ENCODE measurements around the gene DLG4. TPM values are rescaled to one million over a fixed set of nuclear protein-coding genes. Genes with fewer than 3 reads are reported as not detected.
"Not testable (repeated sequence)": the region's sequence is repeated elsewhere in the genome, so short reads cannot be mapped to it uniquely, and the experiment has no call there.

Gene DLG4
- total RNA-seq, 4 donors from 2014 or later = 8.7 to 12.5 (median 11.6) TPM

DNA sequence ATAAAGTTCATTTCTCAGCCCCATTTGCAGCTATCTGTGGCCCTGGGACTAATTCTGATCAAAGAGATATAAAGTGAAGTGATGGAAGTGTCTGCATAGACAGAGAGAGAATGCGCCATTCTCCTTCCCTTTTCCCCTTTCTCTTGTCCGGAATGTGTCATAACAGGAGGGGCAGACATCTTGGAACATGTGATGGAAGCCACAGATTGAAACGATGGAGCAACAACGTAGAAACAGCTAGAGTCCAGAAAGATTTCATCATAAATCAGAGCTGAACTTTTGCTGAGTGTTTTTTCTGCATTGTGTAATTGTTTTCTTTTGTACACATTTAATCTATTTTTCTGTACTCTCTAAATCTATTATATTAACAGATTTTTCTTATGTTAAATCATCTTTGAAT lies 51.8 kb downstream of the DLG4 start:
- no peak for ATAC-seq (ENCODE audit: low FRiP score)
- no peak for DNase-seq (ENCODE audit: low spot score)
- TF ChIP-seq, protein P1, sequence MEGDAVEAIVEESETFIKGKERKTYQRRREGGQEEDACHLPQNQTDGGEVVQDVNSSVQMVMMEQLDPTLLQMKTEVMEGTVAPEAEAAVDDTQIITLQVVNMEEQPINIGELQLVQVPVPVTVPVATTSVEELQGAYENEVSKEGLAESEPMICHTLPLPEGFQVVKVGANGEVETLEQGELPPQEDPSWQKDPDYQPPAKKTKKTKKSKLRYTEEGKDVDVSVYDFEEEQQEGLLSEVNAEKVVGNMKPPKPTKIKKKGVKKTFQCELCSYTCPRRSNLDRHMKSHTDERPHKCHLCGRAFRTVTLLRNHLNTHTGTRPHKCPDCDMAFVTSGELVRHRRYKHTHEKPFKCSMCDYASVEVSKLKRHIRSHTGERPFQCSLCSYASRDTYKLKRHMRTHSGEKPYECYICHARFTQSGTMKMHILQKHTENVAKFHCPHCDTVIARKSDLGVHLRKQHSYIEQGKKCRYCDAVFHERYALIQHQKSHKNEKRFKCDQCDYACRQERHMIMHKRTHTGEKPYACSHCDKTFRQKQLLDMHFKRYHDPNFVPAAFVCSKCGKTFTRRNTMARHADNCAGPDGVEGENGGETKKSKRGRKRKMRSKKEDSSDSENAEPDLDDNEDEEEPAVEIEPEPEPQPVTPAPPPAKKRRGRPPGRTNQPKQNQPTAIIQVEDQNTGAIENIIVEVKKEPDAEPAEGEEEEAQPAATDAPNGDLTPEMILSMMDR (IDR thresholded peaks at IDR 0.05) = no peak

- DNase-seq (ENCODE audit: low spot score) = no peak
- ATAC-seq (ENCODE audit: low FRiP score) = no peak
- TF ChIP-seq, protein P1 (IDR thresholded peaks at IDR 0.05) = no peak
Observed at GRCh38 chr17:7166873-7167272, 52.8 kb downstream of the DLG4 start.

DNA sequence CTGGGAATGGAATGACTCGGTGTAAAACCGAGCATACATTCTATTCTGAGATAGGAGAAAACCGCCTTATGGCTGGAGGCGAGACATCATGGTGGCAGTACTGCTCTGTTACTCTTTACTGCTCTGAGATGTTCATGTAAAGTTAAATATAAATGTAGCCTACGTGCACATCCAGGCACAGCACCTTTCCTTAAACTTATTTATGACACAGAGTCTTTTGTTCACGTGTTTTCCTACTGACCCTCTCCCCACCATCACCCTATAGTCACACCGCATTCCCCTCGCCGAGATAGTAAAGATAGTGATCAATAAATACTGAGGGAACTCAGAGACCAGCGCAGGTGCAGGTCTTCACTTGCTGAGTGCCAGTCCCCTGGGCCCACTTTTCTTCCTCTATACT lies 60.1 kb downstream of the DLG4 start:
- ATAC-seq (ENCODE audit: low FRiP score); DNase-seq (ENCODE audit: low spot score): not testable (repeated sequence)

GRCh38 chr17:7158424-7158823 lies 61.2 kb downstream of the DLG4 start:
- DNase-seq (ENCODE audit: low spot score); ATAC-seq (ENCODE audit: low FRiP score): not testable (repeated sequence)

DNA sequence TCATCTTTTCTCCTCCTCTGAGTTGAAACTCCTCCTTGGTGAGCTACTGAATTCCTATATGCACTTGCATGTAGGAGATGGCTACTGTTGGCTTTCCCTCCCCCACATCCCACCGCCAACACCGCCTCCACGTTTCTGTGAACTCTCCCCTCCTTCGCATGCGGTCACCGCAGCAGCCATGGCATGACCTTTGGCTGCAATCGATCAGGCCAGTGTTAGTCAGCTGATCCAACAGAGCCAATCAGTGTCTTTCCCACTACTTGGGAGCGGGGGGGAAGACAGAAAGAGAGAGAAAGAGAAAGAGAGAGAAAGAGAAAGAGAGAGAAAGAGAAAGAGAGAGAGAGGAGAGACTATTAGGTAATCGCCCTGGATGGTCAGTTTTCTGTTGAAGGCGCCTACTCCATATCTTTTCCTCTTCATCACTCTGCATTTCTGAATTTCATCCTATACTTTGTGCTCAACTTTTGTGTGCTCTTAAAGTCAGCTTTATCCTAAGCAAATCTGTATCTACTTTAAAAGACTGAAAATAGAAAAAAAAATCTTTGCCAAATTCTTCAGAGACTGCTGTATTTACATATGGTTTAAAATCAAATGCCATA lies 63.2 kb downstream of the DLG4 start:
- no peak for ATAC-seq (ENCODE audit: low FRiP score)
- no peak for DNase-seq (ENCODE audit: low spot score)
- TF ChIP-seq, protein P1 (IDR thresholded peaks at IDR 0.05) = no peak

GRCh38 chr17:7147772-7148171 lies 71.9 kb downstream of the DLG4 start:
- no peak for ATAC-seq (ENCODE audit: low FRiP score)
- TF ChIP-seq, protein P1 (IDR thresholded peaks at IDR 0.05) = no peak
- no peak for DNase-seq (ENCODE audit: low spot score)

DNA sequence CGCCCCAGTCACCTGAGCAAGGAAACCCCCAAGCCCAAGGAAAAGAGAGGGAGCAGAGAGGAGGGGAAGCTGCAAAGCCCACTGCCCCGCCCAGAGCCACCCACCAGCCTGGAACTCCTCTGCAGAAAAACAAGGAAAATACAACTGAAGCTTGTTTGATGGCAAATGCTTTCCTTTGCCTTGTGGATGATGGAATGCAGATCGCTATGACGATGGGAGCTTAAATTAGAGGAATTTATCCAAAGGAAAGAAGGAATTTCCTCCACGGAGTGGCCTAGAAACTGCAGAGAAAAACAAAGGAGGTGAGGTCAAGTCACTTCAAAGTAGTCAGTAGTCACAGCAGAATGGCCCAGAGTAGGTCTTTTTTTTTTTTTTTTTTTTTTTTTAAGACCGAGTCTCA lies 73.5 kb downstream of the DLG4 start:
- DNase-seq (ENCODE audit: low spot score) (no peak), ATAC-seq (ENCODE audit: low FRiP score) (no peak)
- TF ChIP-seq, protein P1 (IDR thresholded peaks at IDR 0.05) = no peak

DNA sequence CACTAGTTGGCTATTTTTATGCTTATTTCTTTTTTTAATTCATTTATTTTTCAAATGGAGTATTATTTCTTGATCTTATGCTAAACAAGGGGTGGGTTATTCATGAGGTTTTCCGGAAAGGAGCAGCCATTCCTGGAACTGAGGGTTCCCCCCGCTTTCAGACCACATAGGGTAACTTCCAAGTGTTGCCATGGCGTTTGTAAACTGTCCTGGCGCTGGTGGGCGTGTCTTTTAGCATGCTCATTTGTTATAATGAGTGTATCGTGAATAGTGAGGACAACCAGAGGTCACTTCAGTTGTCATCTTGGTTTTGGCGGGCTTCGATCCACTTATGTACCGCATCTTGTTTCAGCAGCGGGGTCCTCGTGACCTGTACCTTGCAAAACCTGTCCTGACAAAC lies 75.4 kb downstream of the DLG4 start:
- ATAC-seq (ENCODE audit: low FRiP score) = no peak
- no peak for DNase-seq (ENCODE audit: low spot score)
- TF ChIP-seq, protein P1 (IDR thresholded peaks at IDR 0.05) = no peak

All from omental fat pad (tissue), 4 donors.